Keratinocyte (primary cell): ENCODE data around the gene ILDR1.

Experiments used
- EZH2 ChIP-seq: IDR thresholded peaks from one replicate; pipeline ENCODE4 v1.6.1; 2012; ENCODE audit warnings: inconsistent platforms, mild to moderate bottlenecking, low read length, moderate library complexity
- TF ChIP-seq, protein P1 (sequence below), 3 experiments: IDR thresholded peaks in 1 of 3; conservative IDR thresholded peaks in 1 of 3; optimal IDR thresholded peaks in 1 of 3; 2 replicates in 2 of 3; 3 replicates in 1 of 3; pipeline versions ENCODE3 to v1.5.1; 2011; ENCODE audit warnings: low read length in 3 of 3, mild to moderate bottlenecking in 3 of 3, moderate library complexity in 2 of 3, control low read depth in 1 of 3, inconsistent platforms in 1 of 3; ENCODE audit not compliant: insufficient read depth in 2 of 3; ENCODE audit errors: extremely low read depth in 1 of 3

DNA sequence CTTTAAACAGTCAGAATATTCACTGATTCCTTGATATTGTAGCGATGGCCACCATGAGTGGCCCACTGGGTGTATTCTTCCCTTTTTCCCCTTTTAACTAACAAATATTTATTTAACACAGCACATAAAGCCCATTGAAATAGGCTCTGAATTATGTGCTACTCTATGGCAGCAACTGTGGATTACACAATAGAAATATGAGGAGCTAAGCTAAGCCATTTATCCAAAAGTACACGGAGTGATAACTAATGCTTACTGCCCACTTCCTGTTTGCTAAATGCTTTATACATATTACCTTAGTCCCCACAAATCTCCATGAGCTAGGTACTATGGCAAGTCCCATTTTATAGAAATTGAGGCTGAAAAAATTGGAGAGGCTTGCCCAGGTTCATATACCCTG, 17.9 kb downstream of the ILDR1 start:
- TF ChIP-seq, protein P1, sequence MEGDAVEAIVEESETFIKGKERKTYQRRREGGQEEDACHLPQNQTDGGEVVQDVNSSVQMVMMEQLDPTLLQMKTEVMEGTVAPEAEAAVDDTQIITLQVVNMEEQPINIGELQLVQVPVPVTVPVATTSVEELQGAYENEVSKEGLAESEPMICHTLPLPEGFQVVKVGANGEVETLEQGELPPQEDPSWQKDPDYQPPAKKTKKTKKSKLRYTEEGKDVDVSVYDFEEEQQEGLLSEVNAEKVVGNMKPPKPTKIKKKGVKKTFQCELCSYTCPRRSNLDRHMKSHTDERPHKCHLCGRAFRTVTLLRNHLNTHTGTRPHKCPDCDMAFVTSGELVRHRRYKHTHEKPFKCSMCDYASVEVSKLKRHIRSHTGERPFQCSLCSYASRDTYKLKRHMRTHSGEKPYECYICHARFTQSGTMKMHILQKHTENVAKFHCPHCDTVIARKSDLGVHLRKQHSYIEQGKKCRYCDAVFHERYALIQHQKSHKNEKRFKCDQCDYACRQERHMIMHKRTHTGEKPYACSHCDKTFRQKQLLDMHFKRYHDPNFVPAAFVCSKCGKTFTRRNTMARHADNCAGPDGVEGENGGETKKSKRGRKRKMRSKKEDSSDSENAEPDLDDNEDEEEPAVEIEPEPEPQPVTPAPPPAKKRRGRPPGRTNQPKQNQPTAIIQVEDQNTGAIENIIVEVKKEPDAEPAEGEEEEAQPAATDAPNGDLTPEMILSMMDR (optimal IDR thresholded peaks at IDR 0.05 in 1 of 3, IDR thresholded peaks at IDR 0.05 in 1 of 3, conservative IDR thresholded peaks at IDR 0.05 in 1 of 3; ENCODE audit: extremely low read depth in 1 of 3, insufficient read depth in 2 of 3, low read length in 3 of 3): no peak
- TF ChIP-seq EZH2: no peak
